Measurements from ENCODE around the gene STPG4. TPM values are rescaled to one million over a fixed set of nuclear protein-coding genes. Genes with fewer than 3 reads are reported as not detected.

The STPG4 gene
- polyA plus RNA-seq, 1 of the 3 experiments (the other 2 are of a cell fraction) = 0.20 TPM

- peak; percentile 59; the same call in 1 of the 2 replicates for TF ChIP-seq REST (IDR thresholded peaks at IDR 0.05; ENCODE audit: low read depth, low read length)
- TF ChIP-seq TAF1 (IDR thresholded peaks at IDR 0.05; ENCODE audit: borderline replicate concordance, low read depth, low read length) = peak; percentile 48; the same call in 1 of the 2 replicates
- TF ChIP-seq POLR2AphosphoS5 (IDR thresholded peaks at IDR 0.05; ENCODE audit: low read depth, low read length) = peak; percentile 28
- TF ChIP-seq FOSL2 (IDR thresholded peaks at IDR 0.05; ENCODE audit: borderline replicate concordance, low read depth) = peak; percentile 46; the same call in 1 of the 2 replicates
- peak; percentile 73 for TF ChIP-seq MXI1 (IDR thresholded peaks at IDR 0.05; ENCODE audit: low read depth, low read length)
- TF ChIP-seq TEAD4 (IDR thresholded peaks at IDR 0.05; ENCODE audit: borderline replicate concordance, insufficient read depth) = no peak
- no peak for TF ChIP-seq ELF1 (IDR thresholded peaks at IDR 0.05)
- TF ChIP-seq JUND (IDR thresholded peaks at IDR 0.05) = no peak
- no peak for TF ChIP-seq GATA2 (CRISPR knock-in tag; IDR thresholded peaks at IDR 0.05)
- TF ChIP-seq SMC3 (IDR thresholded peaks at IDR 0.05; ENCODE audit: low read depth, low read length) = peak; percentile 33; the same call in 1 of the 2 replicates
- TF ChIP-seq PBX3 (IDR thresholded peaks at IDR 0.05) = peak; percentile 41; the same call in 1 of the 2 replicates
- TF ChIP-seq CTCF (IDR thresholded peaks at IDR 0.05) = peak; percentile 47
- TF ChIP-seq SIN3A (IDR thresholded peaks at IDR 0.05; ENCODE audit: borderline replicate concordance, low read depth, low read length) = peak; percentile 67; the same call in 1 of the 2 replicates
- TF ChIP-seq YY1 (IDR thresholded peaks at IDR 0.05; ENCODE audit: low read depth) = peak; percentile 74
- no peak for TF ChIP-seq CHD2 (IDR thresholded peaks at IDR 0.05; ENCODE audit: low read length, partially characterized antibody)
Observed at GRCh38 chr2:47072018-47072691, 83.0 kb downstream of the STPG4 start (continued).

Data from SK-N-SH (cell line).